HG03469 (cell line): Measurements from ENCODE around the gene PBX2.
"Not testable (repeated sequence)": the region's sequence is repeated elsewhere in the genome, so short reads cannot be mapped to it uniquely, and the experiment has no call there.

Experiments
- ATAC-seq: cut with Tn5 transposase; IDR thresholded peaks from one replicate; pipeline ENCODE4 v1.9.1; 2021; ENCODE audit warnings: mild to moderate bottlenecking, moderate library complexity, moderate number of reproducible peaks; ENCODE audit not compliant: unreplicated experiment

Gene PBX2

DNA sequence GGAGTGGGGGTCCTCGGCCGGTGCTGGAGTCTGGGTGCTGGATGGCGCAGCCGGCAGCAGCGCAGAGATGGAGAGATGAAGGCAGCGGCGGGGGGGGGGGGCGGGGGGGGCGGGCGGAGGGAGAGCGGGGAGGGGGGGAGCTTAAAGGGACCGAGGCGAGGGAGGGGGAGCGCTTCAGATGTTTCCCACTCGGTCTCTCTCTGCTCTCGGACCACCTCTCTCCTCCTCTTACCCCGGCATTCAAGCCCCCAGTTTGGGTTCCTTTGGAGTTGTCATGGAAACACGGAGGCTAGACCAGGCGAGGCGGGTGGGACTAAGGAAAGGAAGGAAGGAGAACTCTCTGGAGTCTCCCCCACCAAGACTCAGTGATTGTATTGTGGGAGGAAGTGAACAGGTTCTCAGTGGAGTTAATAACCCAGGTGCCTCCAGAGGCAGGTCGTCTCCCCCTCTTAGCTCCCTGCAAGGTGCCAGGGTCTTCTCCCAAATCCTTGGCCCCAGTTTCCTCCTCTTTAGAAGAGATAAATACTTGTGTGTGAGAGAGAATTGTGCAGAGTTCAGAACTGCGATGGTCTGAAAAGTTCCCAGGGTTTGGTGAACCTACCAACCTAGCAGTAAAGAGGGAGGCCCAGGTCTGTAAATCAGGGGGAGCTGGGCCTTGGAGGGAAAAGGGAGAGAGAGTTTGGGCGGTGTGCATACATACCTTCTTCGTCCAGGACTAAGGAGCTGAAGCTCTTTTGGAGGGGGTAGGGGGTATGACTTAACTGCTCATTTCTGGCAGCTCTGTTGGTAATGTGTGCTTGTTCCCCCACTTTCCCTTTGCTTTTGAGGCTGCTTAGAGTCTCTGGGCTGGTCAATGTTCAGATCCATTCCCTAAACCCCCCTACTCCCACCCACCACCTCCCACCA is 37.9 kb downstream of the PBX2 start, which contains the start of gene PRRT1:
Gene PRRT1, minus strand, starts transcription at position 77 of the 906 bp plus-strand sequence. CDS start 112 bp downstream, outside the sequence.
- no peak for ATAC-seq

DNA sequence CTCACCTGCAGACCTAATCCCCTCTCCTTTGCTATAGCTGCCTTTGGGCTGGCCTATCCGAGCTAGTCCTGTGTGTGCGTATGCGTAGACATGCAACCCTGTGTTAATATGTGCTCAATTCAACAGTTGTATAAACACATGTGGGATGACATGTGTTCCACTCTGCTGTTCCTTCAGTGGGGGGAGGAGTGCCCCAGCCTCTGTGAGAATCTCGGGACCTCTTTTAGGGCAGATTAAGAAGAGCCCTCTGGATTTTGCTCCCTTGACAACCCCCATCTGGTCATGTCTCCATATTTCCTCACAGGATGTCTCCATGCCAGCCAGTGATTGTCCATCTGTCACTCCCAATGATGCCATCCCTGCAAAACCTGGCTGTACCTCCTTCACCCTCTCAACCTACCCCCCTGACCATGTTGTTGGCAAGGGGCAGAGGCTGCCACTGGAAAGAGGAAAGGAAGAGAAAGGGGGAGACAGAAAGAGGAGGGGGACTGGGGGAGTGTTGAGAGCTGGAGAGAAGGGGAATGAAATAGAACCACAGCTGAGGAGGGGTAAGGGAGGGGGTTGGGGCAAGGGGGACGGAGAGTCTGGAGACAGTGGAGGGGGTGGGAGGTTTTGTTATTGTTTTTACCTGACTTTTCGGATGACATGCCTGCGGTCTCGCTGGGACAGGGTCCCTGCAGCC is 38.7 kb downstream of the PBX2 start:
- ATAC-seq, result no peak

GRCh38 chr6:32149932-32150870 is 39.8 kb downstream of the PBX2 start:
- no peak for ATAC-seq

DNA sequence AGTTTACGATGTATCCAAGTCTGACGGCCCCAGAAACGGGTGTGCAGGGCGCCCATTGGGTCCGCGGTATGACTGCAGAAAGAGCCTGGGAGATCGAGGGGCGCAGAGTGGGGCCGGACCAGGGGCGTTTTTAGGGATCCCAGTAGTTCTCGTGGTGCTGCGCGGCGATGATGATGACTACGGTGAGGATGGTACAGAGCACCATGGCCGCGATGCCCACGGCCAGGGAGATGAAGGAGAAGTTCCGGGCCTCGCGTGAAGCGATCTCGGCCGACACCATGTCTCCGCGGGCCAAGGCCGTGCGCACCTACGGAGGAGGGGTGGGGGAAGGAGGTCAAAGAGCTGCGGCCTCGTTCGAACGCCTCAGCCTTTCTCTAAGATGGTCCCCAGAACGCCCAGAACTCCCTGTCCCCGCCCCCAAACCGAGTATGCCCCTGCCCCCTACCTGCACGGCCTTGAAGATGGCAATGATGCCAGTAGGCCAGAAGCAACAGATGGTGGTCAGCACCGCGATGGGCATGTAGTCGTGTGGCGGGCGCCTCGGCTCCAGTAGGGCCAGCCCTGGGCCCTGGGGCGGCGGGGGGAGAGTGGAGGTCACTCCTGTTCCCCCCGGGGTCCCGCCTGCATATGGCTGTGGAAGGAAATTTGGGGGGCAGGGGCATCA is 40.8 kb downstream of the PBX2 start:
- ATAC-seq, result no peak

GRCh38 chr6:32148289-32149091 is 41.5 kb downstream of the PBX2 start:
- no peak for ATAC-seq

GRCh38 chr6:32147401-32148132 is 42.4 kb downstream of the PBX2 start:
- ATAC-seq, result no peak

DNA sequence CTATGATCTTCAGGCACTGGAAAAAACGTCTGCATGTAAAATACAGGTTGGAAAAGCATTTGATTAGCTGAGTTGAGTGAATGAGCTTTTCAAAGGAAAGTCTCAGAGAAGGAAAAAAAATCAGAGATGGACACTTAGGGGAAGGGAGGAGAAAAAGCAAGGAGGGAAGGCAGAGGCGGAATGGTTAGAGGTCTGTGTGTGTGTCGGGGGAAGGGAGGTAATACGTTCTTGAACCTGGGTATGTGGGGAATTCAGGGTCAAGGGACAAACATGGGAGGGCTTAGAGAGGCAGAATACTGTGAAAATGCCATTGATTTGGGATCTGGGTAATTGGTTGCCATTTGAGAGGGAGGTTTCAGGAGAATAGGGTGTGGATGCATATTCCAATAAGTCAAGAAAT is 43.3 kb downstream of the PBX2 start:
- ATAC-seq, result no peak

GRCh38 chr6:32146287-32146686 is 43.7 kb downstream of the PBX2 start:
- no peak for ATAC-seq

DNA sequence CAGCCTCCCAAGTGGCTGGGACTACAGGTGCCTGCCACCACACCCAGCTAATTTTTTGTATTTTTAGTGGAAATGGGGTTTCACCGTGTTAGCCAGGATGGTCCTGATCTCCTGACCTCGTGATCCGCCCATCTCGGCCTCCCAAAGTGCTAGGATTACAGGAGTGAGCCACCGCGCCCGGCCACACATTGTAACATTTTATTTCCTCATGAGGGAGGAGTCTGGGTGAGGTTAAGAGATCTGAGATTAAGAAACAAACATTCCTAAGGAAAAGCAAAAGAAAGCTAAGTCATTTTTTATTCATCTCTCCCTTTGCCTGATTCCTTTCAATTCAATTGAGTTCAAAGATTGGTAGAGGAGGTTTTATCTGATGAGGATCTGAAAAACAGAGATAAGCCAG is 45.8 kb downstream of the PBX2 start:
- not testable (repeated sequence) for ATAC-seq

DNA sequence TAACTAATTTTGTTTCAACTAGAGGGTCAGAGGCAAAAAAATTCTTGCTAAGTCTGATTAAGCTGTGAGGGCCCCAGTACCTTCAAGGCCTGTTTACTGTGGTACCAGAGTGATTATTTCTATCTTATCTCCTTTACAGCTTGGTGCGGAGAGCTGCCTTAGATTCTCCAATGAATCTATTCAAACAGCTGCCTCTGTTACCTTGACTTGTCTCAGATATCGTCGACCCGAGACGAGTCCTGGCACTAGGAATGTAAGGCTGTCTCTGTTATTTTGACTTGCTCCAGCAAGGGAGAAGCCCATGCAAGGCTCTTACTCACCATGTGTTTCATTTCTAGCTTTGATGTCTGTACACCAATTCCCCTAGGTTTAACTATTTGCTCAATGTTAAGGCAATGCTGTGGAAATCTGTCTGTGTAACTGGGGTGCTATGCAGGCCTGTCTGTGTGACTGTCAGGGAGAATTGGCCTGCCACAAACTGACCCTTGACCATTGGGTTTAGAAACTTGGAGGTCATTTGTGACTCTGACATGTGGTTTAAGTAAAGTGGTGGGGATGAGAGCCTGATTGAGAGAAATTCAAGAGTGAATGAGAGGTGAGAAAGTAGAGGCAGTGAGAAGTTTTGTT is 49.5 kb downstream of the PBX2 start:
- ATAC-seq, result no peak

DNA sequence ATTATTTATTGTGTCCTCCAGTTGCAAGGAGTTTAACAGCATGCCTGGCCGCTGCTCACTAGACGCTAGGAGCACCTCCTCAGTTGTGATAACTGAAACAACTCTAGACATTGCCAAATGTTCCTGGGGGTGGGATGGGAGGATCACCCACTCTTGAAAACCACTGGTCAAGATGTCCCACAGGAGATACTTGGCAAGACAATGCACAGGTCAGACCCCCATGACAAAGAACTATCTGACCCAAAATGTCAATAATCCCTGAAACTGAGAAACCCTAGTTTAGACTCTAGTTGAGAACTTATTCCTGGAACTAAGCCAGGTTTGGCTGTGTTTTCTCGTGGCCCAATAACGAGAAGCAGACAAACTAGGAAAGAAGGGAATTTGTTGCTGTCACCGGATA is 50.4 kb downstream of the PBX2 start:
- no peak for ATAC-seq

DNA sequence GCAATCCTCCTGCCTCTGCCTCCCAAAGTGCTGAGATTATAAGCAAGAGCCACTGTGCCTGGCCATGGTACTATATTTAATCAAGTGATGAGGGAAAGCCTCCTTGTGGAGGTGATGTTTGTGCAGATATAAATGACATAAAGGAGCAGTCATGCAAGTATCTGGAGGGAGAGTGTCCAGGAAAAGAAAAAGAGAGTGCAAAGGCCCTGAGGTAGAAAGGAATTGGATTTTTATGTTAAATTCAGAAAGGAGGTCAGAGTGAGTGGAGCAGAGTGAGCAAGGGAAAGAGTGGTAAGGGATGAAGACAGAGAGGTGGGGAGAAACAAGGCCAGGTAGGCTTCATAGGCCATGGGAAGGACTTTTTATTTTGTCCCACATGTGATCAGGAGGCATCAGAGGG is 52.5 kb downstream of the PBX2 start:
- no peak for ATAC-seq
